Adrenal gland (tissue), 5 donors: ENCODE data around the gene TMBIM4.

Source experiments
- POLR2A ChIP-seq, 2 donors: fragments of 450-650 bp; IDR thresholded peaks; one replicate each; pipeline ENCODE4 v1.6.1; 2017; ENCODE audit warnings: antibody characterized with exemption in 2 of 2, mild to moderate bottlenecking in 2 of 2, moderate library complexity in 1 of 2
- TF ChIP-seq, protein P1 (sequence below), 6 experiments: fragments of 450-650 bp in 4 of 6; fragments of 200-600 bp in 2 of 6; sonication (generic) in 1 of 6; IDR thresholded peaks; 1 replicate in 5 of 6; 2 replicates in 1 of 6; pipeline versions ENCODE4 v1.5.1 to v1.8.0; 2016 to 2021; ENCODE audit warnings: antibody characterized with exemption in 6 of 6, mild to moderate bottlenecking in 2 of 6, moderate library complexity in 1 of 6
- donor health status: DM: no; HTN: no; CAD: no.

DNA sequence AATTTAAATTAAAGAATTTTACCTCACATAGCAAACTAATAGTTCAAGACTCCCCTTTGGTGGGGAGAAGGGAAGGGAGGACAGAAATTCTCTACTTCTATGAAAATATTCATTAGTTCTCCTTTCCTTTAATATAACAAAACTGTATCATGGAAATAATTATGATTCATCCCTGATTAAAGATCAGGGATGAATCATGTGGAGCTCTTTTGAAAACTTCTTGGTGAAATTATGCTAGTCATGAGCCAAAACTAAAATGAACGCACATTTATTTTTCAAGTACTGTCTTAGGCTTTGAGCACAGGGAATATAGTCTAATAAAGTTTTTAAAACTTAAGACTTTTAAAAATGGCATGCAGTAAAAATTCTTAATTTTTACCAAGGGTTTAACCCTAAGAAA, 17.1 kb downstream of the TMBIM4 start:
- TF ChIP-seq POLR2A (IDR thresholded peaks at IDR 0.05), result peak in 1 of 2 donors; percentile 24
- TF ChIP-seq, protein P1, sequence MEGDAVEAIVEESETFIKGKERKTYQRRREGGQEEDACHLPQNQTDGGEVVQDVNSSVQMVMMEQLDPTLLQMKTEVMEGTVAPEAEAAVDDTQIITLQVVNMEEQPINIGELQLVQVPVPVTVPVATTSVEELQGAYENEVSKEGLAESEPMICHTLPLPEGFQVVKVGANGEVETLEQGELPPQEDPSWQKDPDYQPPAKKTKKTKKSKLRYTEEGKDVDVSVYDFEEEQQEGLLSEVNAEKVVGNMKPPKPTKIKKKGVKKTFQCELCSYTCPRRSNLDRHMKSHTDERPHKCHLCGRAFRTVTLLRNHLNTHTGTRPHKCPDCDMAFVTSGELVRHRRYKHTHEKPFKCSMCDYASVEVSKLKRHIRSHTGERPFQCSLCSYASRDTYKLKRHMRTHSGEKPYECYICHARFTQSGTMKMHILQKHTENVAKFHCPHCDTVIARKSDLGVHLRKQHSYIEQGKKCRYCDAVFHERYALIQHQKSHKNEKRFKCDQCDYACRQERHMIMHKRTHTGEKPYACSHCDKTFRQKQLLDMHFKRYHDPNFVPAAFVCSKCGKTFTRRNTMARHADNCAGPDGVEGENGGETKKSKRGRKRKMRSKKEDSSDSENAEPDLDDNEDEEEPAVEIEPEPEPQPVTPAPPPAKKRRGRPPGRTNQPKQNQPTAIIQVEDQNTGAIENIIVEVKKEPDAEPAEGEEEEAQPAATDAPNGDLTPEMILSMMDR (IDR thresholded peaks at IDR 0.05), result no peak
